KOPT-K1 (cell line): ENCODE data around the gene C14orf132.
"Not testable (repeated sequence)": the region's sequence is repeated elsewhere in the genome, so short reads cannot be mapped to it uniquely, and the experiment has no call there.

Source experiments
- H3K27ac ChIP-seq: fragments of 200-600 bp; sonication (generic); 2 replicates; pipeline ENCODE4 v1.5.1; 2016; ENCODE audit warnings: antibody characterized with exemption, mild to moderate bottlenecking, low read depth, low read length; ENCODE audit not compliant: poor library complexity, severe bottlenecking
- H3K36me3 ChIP-seq: fragments of 200-600 bp; sonication (generic); 2 replicates; pipeline ENCODE4 v1.5.1; 2017; ENCODE audit warnings: antibody characterized with exemption, mild to moderate bottlenecking, low read length, moderate library complexity; ENCODE audit not compliant: insufficient read depth
- H3K9me3 ChIP-seq: fragments of 200-600 bp; sonication (generic); 2 replicates; pipeline ENCODE4 v1.5.1; 2017; ENCODE audit warnings: antibody characterized with exemption, low read length, mild to moderate bottlenecking; ENCODE audit not compliant: insufficient read depth, poor library complexity, severe bottlenecking

C14orf132 gene

DNA sequence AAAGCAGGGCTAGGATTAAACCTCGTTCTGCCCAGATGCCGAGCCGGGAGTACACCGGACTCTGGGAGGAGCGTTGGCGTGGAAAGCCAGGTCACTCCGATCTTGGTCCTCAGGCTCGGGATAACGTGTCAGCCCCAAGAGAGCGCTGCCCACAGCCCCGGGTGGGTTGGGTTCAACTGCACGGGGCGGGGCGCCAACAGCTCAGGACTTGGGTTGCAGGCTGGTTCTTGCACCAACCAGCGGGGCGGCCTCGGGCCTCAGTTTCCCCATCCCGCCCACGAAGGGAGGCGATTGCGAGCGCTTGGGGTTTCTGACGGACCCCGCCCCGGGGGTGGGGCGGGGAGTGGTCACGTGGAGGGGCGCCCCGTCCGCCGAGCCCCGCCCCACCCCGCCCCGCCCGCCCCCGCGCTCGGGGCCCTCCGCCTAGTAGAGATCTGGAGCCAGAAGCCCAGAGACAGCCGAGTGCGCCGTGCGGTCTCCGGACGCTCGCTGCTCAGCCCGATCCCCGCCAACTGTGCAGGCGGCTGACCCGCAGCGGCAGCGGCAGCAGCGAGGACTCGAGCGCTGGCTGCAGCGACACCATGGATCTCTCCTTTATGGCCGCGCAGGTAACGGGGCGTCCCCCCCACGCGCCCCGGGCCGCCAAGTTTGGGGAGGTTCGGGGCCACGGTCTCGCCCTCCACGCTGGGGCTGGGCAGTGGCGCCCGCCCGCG lies at the start of gene C14orf132:
Gene C14orf132 (plus strand): TSS at position 443 of the 713 bp plus-strand sequence. CDS start 139 bp downstream, at position 582.
- no peaks in the 10 kb centered on the region for H3K36me3 ChIP-seq
- H3K27ac ChIP-seq, result no peak within 1 kb of the TSS

DNA sequence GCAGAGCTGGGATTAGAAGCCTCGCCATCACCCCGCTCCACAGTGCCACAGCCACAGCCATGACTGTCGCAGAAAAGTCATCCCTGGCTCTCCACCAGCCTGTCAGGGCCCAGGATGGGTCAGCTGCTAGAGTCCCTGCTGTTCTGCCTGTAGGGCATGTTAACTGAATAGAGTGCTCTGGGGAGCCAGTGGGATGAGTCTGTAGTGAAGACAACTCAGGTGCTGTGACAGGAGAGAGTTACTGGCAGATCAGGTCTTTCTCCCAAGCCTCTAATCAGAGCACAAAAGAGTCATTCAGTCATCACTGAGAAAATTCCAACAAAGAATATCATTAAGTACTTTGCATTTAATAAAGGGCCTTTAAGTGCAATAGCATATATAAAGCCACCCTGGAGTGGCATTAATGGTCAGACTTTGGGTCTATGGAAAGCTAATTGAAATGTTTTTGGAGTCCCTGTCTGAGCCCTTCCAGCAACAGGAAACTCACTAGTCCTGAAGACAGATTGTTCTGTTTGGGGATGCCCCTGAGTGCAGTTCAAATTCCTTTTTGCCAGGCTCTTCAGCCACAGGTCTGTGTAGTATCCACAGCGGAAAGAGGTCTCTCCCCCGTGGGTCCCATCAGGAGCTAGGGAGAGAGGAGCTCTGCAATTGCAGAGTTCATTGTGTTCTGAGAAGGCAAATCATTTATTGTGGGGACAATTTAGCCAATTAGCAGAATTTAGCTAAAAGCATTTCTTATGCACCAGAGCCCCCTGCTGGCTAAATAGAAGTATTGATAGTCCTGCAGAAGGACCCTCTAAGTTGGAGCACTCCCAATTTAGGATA lies 45.2 kb upstream of the C14orf132 start:
- H3K9me3 ChIP-seq, result peaks cover 21% of the 10 kb centered on the region
- no peaks in the 10 kb centered on the region for H3K36me3 ChIP-seq
- H3K27ac ChIP-seq, result no peak overlapping the region

More for the DNA sequence above, at the start of gene C14orf132:
- no peaks in the 10 kb centered on the region for H3K9me3 ChIP-seq

DNA sequence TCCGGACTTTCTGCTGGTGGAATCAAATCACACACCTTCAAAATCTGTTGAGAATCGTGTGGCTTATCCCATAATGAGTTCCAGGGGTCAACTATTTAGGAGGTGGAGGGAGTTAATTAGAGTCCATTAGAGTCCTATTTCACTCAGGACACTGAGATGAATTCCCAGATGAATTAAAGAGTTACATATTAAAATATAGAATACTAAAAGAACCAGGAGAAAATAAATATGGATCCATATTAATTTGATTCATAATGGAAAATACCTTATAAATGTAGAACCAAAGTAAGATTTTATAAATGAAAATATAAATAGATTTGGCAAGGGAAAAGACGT lies 44.6 kb upstream of the C14orf132 start:
- H3K9me3 ChIP-seq, result peaks cover 21% of the 10 kb centered on the region
- no peaks in the 10 kb centered on the region for H3K36me3 ChIP-seq
- H3K27ac ChIP-seq, result no peak overlapping the region

DNA sequence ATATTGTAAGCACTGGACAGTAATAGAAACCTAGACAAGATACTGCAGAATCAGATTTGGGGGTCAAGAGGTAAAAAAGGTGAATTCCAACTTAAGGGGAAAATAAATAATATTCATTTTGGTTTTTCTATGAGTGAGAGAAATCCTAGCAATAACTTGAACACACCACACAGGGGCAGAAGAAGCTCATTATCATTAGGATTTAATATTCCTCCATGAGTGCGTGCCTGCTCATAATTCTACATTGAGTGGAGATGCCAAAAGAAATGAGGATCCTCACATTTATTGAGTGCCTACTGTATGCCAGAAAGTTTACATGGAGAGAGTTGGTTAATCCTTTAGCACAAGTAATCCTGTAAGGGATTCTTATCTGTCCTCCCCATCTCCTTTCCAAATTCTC lies 40.5 kb upstream of the C14orf132 start:
- H3K36me3 ChIP-seq, result no peaks in the 10 kb centered on the region
- H3K27ac ChIP-seq, result no peak overlapping the region
- H3K9me3 ChIP-seq, result no peaks in the 10 kb centered on the region

DNA sequence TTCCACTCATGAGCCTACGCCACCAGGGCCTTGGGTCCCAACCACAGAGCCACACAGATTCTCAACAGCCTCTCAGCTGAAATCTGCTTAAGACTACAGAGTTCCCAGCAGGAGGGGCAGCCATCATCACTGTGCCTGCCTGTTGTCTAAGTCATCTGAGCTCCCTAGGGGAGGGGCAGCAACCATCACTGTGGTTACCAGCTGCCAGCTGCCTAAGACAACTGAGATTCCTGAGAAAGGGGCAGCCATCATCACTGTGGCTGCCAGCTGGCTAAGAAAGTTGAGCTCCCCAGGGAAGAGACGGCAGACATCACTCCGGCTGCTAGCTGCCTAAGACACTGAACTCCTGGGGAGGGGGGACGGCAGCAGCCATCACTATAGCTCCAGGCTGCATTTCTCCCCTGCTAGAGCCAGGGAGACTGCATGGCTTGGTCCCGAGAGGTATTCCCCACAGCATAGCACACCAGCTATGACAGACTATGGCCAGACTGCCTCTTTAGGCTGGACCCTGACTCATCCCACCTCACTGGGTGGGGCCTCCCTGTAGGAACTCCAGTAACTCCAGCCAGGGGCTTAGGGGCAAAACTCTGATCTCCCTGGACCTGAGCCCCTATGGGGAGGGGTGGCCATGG lies 37.2 kb upstream of the C14orf132 start:
- Histone ChIP-seq H3K36me3 (no peaks in the 10 kb centered on the region), H3K9me3 (no peaks in the 10 kb centered on the region), H3K27ac (no peak overlapping the region)

DNA sequence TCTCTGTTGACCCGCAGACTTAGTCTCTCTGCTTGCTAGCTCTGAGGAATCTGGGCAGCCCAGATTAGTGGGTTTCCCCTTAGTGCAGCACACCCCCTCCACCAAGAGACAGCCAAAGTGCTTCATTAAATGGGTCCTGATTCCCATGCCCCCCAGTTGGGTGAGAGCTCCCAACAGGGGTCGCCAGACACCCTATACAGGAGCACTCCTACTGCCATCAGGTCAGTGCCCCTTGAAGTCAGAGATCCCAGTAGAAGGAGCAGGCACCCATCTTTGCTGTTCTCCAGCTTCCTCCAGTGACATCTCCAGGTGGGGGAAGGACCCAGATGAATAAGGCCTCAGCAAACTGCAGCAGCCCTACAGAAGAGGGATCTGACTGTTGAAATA lies 36.7 kb upstream of the C14orf132 start:
- H3K9me3 ChIP-seq, result no peaks in the 10 kb centered on the region
- H3K36me3 ChIP-seq, result no peaks in the 10 kb centered on the region
- no peak overlapping the region for H3K27ac ChIP-seq

DNA sequence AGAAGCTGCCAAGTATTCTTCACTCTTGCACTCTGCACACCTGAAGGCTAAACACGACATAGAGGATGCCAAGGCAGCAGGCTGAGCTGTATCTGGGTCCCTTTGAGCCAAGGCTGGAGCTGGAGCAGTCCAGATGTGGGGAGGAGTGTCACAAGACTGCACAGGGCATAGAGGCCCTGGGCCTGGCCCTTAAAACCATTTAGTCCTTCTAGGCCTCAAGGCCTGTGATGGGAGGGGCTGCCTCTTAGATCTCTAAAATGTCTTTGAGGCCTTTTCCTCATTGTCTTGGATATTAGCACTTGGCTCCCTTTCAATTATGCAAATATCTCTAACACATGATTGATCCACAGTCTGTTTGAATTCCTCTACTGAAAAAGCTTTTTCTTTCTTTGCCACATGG lies 28.0 kb upstream of the C14orf132 start:
- H3K9me3 ChIP-seq, result peaks cover 19% of the 10 kb centered on the region
- no peak overlapping the region for H3K27ac ChIP-seq
- H3K36me3 ChIP-seq, result no peaks in the 10 kb centered on the region

DNA sequence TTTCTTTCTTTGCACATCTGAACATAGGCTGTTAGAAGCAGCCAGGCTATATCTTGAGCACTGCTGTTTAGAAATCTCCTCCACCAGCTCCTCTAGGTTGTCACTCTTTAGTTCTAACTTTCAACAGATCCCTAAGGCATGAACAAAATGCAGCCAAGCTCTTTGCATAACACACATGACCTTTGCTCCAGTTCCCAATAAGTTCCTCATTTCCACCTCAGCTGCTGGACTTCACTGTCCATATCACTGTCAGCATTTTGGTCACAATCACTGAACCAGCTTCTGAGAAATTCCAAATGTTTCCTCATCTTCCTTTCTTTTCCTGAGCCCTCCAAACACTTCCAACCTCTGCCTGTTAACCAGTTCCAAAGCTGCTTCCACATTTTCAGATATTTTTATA lies 27.6 kb upstream of the C14orf132 start:
- Histone ChIP-seq H3K27ac (no peak overlapping the region), H3K9me3 (peaks cover 19% of the 10 kb centered on the region), H3K36me3 (no peaks in the 10 kb centered on the region)

DNA sequence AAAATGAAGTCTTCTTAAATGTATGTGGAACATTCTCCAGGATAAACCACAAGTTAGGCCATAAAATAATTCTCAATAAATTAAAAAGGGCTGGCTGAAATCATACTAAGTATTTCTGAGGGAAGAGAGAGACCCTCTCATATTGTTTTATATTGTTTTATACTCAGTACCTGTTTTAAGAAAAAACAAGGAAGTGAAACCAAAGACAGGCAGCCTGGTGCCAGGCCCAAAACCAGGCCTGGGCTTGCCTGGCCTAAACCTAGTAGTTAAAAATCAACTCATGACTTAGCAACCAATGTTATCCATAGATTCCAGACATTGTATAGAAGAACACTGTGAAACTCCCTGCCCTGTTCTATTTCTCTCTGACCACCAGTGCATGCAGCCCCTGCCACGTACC lies 26.4 kb upstream of the C14orf132 start:
- not testable (repeated sequence) for H3K36me3 ChIP-seq, H3K27ac ChIP-seq
- H3K9me3 ChIP-seq, result peaks cover 19% of the 10 kb centered on the region

DNA sequence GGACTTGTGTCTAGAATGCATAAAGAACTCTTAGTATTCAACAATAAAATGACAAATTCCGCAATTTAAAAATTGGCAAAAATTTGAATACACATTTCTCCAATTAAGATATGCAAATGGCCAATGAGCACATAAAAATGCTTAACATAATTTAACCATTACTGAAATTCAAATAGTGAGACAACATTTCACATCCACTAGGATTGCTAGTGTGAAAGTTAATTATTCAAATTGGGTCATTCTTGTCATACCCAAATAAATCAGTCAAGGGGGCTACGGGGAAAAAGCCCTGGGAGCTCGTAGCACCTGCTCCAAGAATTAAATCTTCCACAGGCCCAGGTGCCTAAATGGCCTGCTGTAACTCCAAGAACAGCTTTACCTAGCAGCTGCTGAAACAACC lies 25.0 kb upstream of the C14orf132 start:
- Histone ChIP-seq H3K9me3 (peaks cover 19% of the 10 kb centered on the region), H3K27ac (no peak overlapping the region), H3K36me3 (no peaks in the 10 kb centered on the region)

DNA sequence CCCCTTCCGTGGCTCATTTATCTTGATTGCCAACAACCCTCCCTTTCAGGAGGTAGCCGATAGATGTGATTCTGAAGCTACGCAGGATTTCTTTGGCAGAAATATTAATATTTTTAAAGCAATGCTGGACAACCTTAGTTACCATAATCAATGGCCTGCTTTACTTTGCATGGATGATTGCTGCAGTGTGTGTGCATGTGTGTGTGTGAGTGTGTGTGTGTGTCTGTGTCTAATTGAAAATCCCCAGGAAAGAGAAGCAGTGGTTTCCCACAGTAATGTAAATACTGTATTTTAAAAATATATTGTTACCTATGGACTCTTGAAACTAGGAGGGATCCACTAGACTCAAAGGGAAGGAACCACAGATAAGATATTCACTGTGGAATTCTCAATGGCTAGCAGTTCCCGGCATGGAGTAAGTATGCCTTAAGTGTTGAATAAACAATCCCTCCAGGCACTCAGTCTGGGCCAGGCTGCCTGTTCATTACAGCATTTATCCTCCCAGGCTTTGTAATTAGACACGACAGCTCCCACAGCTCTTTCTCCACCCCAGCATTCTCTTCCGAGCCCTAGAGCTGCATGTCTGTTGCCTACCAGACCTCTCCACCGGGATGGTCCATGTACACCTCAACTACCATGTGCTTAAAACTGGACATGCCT lies 22.5 kb upstream of the C14orf132 start:
- Histone ChIP-seq H3K9me3 (peaks cover 4% of the 10 kb centered on the region), H3K27ac (no peak overlapping the region), H3K36me3 (no peaks in the 10 kb centered on the region)

DNA sequence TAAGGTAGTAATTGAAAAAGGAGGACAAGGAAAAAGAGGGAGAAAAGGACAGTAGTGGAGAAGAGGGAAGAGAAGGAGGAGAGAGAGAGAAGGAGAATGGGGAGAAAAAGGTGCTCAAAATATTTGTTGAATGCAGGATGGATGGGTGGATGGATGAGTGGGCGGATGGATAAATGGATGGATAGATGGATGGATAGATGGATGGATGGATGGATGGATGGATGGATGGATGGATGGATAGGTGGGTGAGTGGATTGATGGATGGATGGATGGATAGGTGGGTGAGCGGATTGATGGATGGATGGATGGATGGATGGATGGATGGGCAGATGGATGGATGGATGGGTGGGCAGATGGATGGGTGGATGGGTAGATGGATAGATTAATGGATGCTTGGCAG lies 21.3 kb upstream of the C14orf132 start:
- H3K9me3 ChIP-seq, result no peaks in the 10 kb centered on the region
- H3K36me3 ChIP-seq, result no peaks in the 10 kb centered on the region
- H3K27ac ChIP-seq, result no peak overlapping the region

DNA sequence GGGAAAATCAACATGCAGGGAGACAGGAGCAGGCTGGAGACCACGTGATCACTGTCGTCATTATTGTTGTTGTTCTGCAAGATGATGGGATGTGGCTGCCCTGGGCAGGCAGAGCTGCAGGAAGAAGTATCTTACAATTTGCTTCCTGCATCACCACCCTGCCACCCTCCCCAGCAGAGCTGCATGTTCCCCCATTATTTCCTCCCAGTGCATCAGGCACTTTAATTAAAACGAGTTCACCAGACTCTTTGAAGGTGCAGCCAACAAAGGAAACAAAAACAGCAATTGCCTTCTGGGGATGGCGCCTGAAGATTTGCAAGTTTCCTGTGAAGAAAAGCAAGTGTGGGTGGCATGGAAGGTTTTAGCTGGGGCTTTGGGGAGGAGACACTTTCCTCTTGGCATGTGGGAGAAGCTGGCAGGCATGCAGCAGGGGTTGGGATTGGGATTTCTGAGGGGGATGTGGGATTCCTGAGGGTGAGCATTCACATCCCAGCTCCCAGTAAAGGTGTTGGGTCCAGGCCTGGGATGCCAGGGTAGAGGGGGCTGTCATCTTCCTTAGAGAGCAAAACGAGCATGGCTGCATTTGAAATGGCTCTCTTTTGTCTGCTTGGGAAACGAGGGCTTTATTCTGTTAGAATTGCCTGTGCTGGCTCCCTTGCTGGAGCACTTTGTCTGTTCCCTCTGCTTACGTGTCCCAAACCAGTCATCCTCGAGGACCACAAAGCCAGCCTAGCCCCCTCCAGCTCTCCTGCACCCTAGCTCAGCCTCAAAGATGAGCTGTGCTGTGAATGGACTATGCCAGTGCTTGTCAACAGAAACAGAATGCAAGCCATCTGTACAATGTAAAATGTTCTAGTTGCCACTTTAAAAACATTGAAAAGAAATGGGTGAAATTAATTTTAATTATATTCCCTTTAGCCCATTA lies 11.5 kb upstream of the C14orf132 start:
- Histone ChIP-seq H3K27ac (no peak overlapping the region), H3K36me3 (no peaks in the 10 kb centered on the region), H3K9me3 (no peaks in the 10 kb centered on the region)

DNA sequence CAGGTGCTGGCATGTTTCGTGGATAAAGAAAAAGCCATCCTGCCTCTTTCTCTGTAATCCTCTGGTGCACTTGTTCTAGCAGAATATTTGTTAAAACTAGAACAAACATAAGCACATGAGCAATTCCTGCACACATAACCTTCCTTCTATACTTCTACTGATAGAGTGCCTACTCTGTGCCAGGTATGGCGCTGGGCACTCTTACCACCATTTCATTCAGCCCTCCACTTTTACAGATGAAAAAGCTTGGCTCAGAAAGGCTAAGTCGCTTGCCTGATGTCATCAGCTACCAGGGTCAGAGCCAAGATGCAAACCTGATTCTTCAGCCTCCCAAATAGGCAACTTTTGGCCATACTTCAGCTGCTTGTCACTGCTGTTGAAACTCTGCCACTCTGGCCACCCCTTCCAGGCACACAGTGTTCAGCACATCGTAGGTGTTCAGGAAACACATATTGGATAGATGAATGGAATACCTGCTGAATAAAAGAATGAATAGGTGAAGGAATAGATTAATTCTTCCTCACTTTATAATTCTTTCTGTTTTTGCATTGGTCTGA lies 10.0 kb upstream of the C14orf132 start:
- no peaks in the 10 kb centered on the region for H3K36me3 ChIP-seq
- H3K27ac ChIP-seq, result no peak overlapping the region
- no peaks in the 10 kb centered on the region for H3K9me3 ChIP-seq
